HG02852 (cell line): ENCODE data around the gene ITPR2.
"Not testable (repeated sequence)": the region's sequence is repeated elsewhere in the genome, so short reads cannot be mapped to it uniquely, and the experiment has no call there.

ENCODE experiments used
- ATAC-seq: cut with Tn5 transposase; IDR thresholded peaks from one replicate; pipeline ENCODE4 v1.9.1; 2021; ENCODE audit warnings: mild to moderate bottlenecking, moderate library complexity; ENCODE audit not compliant: unreplicated experiment

Gene ITPR2

DNA sequence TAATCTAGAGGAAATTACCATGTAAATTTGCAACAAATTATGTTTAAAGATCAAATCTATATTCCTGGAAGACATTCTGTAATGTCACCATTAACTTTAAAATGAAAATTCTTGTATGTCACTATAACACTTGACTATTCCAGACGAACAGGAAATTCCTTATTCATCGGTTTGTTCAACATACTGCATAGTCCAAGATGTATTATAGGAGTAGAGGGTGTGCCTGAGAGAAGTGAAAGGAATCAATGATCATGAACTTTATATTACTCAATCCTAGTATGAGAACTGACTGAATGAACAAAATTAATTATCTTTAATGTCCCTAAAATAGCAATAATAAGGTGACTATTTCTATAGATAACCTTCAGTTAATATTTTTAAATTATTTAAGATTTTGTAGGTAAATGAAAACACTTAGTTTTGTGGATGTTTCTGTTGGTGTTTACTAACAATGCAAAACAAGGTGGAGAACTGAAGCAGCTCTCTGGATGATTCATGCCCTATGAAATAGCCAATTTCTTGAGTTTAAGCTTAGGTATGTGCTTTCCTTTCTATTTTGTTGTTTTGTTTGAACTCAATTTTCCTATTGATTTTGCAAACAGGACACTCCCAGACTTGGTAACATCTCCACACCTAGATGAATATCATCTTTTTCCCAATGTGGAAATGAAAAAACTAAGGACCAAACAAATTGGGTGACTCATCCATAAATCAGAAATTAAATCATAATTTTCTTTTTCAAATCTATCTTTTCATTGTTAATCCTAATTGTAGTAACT, 18.2 kb upstream of the ITPR2 start:
- no peak for ATAC-seq

DNA sequence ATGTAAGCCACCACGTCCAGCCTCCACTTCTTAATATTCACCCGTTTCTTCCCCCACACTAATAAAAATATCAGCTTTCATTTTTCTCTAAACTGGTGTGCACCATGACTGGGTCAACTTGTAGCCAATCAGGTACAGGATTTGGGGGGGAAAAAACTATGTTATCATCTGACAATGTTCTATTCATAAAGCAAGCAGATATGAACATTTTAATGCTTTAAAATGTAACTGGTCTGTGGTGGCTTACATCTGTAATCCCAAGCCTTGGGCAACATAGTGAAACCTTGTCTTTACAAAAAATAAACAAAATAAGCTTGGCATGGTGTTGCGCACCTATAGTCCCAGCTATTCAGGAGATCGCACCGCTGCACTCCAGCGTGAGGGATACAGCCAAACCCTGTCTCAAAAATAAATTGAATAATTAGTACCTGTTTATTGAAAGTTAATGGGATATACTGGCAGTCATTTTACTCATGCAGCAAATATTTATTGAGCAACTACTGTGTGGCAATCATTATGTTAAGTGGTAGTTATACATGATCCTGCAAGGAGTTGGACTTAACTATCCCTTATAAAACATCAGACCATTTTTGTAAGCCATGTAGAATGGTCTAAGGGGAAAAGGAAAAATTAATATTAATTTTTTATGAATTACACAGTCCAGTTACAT, 15.3 kb upstream of the ITPR2 start:
- ATAC-seq: no peak

DNA sequence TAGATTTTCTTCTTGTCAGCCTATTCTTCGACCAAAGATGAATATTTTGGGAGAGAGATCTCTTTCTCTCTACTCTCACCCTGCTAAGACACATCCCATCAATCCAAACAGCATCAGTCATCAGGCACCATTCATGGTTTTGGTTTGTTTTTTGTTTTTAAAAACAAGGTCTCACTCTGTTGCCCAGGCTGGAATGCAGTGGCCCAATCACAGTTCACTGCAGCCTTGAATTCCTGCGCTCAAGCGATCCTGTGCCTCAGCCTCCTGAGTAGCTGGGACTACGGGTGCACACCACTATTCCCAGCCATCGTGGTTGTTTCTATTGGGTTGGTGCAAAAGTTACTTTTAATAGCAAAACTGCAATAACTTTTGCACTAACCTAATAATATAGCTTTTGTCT, 14.4 kb upstream of the ITPR2 start:
- no peak for ATAC-seq

DNA sequence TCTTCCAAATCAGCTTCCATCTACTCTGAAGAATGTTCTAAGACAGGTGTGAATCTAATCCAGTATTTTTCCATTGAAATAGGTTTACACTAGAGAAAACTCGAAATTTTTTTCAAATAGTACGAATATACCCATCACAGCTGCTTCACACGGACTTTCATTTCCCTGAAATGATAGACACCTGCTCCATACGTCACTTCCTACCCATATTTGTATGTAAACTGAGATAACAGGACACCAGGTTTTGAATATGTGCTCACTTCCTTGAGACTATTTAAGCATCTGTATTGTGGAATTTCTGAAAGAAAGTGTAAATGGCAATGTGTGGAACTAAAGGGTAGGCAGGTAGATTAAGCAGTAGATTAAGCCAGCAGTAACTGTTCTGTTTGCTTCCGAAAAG, 13.4 kb upstream of the ITPR2 start:
- ATAC-seq: no peak

DNA sequence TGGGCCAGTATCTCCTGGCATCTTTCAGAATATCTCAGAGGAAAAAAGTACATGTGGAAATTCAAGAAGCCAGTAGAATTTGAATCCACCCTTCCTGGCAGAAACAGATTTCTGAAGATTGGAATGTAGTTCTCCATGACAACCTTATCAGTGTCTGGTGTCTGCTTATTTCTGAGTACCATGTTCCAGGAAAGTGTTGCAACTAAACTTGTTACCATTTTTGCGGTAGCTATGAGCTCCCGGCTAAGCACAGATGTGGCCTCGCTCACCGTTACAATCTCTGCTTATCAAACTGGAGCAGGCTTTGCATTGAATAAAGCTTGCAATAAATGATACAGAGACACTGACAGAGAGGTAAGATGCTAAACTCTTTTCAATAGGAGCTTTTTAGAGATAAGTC, 13.0 kb upstream of the ITPR2 start:
- no peak for ATAC-seq

DNA sequence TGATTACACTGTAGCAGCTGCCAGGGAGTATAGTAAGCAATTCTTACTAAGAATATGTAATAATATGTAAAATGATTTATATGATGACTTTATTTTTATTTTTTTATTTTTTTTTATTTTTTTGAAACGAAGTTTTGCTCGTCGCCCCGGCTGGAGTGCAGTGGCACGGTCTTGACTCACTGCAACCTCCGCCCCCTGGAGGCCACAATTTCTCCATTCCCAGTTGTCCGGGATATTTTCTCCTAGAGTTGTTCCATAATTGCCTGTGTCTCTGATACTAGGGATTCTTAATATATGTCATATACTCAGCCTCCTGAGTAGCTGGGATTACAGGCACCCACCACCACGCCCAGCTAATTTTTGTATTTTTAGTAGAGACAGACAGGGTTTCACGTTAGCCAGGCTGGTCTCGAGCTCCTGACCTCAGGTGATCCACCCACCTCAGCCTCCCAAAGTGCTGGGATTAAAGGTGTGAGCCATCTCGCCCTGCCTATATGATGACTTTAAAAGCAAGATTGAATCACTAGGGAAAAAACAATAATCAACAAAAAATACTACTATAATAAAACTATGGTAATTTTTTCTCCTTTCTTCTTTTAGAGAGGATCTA, 12.2 kb upstream of the ITPR2 start:
- ATAC-seq: no peak

DNA sequence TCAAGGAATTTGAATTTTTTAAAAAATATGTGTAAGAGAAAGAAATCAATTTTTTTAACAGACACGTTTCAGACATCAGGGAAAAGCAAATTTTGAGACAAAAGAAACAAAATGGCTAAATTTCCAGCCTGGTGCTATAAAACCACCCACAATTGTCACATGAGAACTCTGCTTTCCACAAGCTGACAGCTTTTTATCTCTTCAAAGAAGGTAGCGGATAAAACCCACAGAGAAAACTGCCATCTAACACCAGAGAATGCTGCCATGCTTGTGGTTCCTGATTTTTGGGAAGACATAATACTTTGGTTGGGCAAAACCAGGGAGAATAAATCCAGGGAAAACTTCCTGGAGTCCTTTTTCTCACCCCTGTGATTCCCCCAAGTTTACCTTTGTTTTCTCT, 10.3 kb upstream of the ITPR2 start:
- no peak for ATAC-seq

DNA sequence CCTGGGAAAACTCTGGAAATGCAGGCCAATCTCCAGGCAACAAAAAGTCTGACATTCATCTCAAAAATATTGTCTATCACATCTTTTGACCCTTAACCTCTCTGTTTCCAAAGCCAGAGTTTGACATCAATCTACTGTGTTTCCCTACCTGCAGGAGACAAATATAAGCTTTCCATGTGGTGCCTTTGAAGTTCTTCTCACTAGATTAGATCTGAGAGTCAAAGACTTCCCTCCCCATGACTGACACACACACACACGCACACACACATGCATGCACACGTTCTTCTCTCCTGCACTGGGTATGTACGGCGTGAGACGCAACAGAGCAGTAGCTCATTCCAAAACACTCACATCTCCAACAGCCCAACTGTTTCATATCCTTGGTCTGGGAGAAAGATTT, 8.1 kb upstream of the ITPR2 start:
- no peak for ATAC-seq

DNA sequence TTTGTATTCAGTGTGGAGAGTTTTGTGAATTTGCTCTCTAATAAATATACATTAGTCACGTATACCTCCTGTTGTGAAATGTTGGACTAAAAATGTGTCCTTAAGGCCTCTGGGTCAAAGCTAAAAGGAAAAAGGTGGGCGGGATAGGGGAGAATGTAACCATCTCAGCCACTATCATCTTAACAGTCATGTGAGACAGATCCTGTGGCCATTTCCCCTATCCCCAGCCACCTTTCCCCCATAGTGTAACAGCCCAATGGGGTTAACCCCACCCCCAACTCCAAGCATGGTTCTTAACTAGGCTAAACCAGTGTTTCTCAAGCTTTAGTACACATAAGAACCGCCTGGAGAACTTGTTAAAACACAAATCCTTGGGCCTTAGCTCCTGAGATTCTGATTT, 6.5 kb upstream of the ITPR2 start:
- no peak for ATAC-seq

DNA sequence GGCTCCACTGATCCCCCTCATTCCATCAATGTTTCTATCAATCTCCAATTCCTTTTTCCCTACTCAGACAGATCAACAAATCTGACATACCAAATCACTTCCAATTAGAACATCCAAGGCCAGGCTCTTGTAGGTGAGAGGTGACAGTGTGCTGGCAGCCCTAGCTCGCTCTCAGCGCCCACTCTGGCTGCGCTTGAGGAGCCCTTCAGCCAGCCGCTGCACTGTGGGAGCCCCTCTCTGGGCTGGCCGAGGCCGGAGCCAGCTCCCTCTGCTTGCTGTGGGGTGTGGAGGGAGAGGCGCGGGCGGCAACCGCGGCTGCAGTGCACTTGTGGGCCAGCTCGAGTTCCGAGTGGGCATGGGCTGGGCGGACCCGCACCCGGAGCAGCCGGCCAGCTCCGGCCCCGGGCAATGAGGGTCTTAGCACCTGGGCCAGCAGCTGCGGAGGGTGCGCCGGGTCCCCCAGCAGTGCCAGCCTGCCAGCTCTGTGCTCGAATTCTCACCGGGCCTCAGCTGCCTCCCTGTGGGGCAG, 6.0 kb upstream of the ITPR2 start:
- no peak for ATAC-seq

DNA sequence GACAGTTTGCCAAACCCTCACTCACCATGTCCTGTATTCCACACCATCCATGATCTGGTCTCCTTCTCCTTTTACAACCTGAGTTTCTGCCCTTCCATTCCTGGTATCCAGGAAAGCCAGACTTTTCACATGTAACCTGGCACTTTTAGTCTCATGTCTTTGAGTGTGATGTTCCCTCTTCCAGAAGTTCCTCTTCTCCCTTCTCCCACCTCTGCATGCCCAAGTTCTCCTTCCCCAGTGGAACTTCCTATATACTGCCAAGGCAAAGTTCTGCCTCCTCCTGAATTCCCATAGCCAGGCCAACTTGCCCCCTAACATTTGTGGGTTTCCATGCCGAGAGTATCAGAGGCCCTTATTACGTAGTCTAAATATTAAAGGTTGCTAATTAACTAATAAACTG, 3.2 kb upstream of the ITPR2 start:
- ATAC-seq: no peak

DNA sequence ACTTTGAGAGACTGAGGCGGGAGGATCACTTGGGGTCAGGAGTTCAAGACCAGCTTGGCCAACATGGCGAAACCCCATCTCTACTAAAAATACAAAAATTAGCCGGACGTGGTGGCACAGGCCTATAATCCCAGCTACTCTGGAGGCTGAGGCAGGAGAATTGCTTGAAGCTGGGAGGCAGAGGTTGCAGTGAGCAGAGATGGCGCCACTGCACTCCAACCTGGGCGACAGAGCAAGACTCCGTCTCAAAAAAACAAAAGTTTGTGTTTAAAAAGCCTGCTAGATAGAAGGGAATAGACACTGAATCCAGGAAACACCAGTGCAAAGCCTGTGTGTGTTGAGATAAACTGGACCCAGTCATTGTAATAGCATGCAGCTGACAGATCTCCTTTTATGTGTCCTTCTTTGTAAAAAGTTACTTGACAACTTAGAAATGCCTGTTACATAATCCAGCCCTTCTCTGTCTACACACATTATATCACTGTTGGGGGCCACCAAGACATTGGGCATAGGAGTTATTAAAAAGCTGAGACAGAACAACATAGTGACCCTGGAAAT, 1.6 kb upstream of the ITPR2 start:
- not testable (repeated sequence) for ATAC-seq

DNA sequence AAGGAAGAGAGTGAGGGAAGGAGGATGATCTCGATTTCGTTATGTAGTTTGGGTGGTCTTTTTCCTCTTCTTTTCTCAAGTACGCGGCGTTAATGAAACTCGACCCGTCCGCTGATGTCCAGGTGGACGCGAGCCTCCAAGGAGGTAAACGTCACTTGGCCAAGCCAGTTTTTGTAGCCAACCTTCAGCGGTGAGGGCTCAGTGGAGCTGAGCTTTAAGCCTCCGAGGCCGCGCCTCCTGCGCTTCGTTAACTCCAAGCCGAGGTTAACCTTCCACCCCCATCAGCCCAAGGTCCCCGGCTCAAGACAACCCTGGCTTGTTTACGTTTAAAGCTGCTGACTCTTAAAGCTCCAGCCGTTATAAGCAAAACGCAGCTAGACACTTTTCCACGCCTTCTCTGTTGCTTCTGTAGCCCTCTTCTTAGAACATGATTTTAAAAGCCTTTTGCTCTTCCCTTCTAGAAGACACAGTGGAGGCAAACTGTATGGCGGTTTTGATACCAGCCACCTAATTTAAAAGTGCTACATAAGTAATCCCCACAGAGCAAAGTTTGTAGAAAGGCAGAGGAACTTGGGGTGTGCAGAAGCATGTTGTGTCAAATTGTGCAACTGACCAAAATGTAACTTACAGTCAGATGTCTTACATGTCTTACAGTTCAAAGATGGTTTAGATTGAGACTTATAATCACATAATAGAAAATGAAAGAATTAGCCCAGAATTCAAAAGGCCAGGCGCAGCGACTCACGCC, 923 bp upstream of the ITPR2 start:
- peak; percentile 24 for ATAC-seq

DNA sequence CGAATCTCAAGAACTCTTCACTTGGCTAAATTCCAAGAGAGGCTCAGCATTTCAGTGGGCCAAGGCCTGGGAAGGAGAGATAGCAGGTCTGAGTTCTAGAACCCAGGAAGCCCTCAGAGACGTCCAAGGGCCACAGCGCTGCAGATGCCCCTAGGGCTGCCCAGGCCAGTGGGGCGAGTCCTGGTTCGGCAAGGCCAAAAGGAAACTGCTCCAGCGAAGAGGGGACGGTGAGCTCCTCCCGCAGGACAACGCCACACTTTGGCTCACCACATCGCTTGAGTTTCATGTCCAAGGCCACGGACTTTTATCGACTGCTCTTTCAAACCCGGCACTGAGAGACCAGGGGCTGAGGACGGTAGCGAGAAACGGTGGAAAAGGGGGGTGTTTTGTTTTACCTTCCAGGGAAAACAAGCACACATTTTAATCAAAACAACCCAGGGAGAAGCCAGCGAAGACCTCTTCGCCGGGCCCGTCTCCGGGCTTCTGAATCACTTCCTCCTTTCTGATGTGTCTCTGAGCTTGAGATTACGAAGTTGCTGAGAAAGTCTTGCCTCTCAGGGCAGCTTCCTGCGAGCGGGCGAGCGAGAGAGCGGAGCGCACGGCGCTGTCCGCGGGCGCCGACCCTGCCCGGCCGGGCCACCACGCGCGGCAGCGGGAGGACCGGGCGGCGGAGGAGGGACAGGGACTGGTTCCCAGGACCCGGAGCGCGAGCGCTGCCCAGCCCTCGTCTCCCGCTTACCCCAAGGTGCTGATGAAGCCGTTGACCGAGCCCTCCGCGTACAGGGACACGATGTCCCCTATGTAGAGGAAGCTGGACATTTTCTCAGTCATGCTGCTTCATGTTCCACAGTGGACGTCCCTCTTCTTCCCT, 808 bp downstream of the ITPR2 start:
- peak; percentile 50 for ATAC-seq

DNA sequence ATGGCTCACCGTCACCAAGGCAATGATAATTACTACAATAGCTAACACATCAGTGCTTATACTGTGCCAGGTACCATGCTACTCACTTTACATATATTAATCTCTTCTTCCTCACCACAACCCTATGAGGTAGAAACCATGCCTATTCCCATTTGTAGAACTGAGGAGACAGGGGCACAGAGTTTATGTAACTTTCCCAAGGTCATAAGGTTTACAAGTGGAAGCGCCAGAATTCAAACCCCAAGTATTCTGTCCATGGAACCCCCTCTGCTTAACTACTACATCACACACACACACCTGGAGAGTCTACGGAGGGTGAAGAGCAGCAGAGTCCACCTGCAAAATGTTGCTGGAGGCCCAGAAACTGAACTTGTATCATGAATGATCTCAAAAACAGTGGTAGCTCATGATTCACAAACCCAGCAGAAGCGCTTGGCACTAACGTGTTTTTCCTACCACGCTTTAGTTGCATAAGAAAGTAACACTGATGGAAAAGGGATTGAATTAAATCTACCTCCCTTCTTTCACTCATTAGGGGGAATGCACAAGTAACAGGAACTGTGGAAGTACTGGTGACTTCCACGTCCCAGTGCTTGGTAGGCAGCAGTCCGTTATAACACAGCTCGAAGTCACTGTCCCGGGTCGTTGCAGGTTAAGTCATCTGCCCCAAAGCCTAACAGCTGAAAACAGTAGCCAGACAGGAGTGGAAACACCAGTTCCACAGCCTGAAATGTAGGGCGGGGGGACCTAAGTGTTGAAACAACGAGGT, 2.0 kb downstream of the ITPR2 start:
- no peak for ATAC-seq

DNA sequence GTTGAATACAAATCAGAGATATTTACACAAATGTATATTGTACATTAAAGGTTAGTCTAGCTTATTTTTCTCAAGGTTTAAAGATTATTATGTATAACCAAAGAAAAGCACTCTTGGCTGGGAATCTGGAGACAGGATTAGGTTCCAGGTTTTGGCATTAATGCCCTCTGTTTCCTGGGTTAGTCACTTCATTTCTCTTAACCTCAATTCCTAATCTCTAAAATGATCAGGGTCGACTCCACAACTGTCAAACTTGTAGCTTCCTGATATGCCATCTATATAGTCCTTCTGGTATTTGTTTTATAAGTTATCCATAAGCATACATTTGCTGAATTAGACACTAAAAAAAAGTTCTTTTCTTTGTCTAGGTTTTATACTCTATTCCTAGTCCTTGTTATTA, 2.6 kb downstream of the ITPR2 start:
- no peak for ATAC-seq

DNA sequence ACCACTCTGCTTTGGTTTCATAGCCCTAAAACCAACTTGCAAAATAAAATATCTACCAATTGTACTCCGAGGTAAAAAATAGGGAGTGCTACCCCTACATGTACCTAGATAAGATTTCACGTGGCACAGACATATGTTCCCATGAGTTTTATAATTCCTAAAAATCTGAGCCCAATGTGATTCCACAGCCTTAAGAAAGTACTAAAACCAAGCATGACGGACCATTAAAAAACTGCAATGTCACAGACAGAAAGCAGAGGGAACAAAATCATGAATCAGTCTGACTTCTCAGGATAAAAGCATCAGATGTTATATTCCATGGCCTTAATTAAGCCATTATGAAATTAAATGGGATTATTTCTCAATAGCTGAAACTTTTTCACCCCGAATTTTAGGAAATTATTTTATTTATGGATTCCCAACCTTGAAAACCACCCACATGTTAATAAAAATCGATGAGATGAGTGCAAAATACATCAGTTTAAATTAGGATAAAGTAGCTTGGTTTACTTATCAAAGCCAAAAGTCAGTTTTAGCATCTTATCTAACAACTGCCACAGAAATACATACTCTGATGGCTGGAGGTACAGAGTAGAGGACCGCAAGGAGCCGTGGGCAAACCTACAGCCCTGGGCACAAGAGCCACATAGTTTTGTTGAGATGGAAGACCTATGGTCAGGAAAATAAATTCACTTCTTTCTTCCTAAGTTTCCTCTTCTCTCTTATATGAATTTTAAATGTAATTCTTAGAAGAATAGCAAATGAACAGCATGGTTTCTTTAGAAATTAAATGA, 4.5 kb downstream of the ITPR2 start:
- ATAC-seq: no peak

DNA sequence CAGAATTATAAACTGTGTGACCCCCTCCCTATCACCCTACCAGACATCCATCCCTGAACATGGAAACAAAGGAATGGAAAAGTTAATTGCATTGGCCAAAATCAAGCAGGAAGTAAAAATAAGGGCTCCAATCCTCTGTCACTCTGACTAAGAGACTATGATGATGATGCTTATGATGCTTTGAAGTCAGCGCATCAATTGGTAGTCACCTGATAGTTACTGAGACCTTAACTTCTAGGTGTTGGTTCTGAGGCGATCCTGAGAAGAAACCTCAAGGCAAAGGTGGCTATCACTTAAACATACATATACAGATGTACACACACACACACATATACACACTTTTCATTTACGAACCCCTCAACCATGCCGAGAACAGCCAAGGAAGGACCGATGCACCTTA, 6.6 kb downstream of the ITPR2 start:
- no peak for ATAC-seq
